H9 (cell line): ENCODE results near the gene SSRP1. TPM values are rescaled to one million over a fixed set of nuclear protein-coding genes. Genes with fewer than 3 reads are reported as not detected.

Source experiments
- DNase-seq: peaks from one replicate; pipeline ENCODE4 v3.0.0-alpha.2; 2017
- H2AFZ ChIP-seq: one replicate; pipeline ENCODE4 v1.6.1; 2013; ENCODE audit warnings: mild to moderate bottlenecking, low read length, control low read depth, moderate library complexity
- H2AK5ac ChIP-seq: 2 replicates; pipeline ENCODE4 v1.6.1; 2013; ENCODE audit warnings: low read length, control low read depth, mixed read lengths; ENCODE audit not compliant: insufficient read length
- H2BK120ac ChIP-seq: one replicate; pipeline ENCODE4 v1.6.1; 2013; ENCODE audit warnings: low read depth, mild to moderate bottlenecking, low read length, control low read depth, inconsistent platforms; ENCODE audit not compliant: poor library complexity, severe bottlenecking
- H2BK12ac ChIP-seq: 2 replicates; pipeline ENCODE4 v1.6.1; 2013; ENCODE audit warnings: low read length, control low read depth, mixed read lengths, low read depth; ENCODE audit not compliant: insufficient read length
- H2BK15ac ChIP-seq: 2 replicates; pipeline ENCODE4 v1.6.1; 2013; ENCODE audit warnings: low read depth, low read length, control low read depth
- H2BK20ac ChIP-seq: one replicate; pipeline ENCODE4 v1.6.1; 2013; ENCODE audit warnings: low read depth, mild to moderate bottlenecking, low read length, control low read depth, inconsistent platforms; ENCODE audit not compliant: poor library complexity, severe bottlenecking
- H2BK5ac ChIP-seq: 2 replicates; pipeline ENCODE4 v1.6.1; 2013; ENCODE audit warnings: low read length, control low read depth, mixed read lengths; ENCODE audit not compliant: insufficient read length
- H3K14ac ChIP-seq: 2 replicates; pipeline ENCODE4 v1.6.1; 2013; ENCODE audit warnings: low read length, control low read depth; ENCODE audit not compliant: insufficient read depth
- H3K18ac ChIP-seq: 2 replicates; pipeline ENCODE4 v1.6.1; 2013; ENCODE audit warnings: low read depth, mild to moderate bottlenecking, mixed read lengths, low read length, control low read depth; ENCODE audit not compliant: insufficient read length
- H3K23ac ChIP-seq: 2 replicates; pipeline ENCODE4 v1.6.1; 2013; ENCODE audit warnings: low read length, control low read depth, mixed read lengths, low read depth; ENCODE audit not compliant: insufficient read length
- H3K23me2 ChIP-seq: 2 replicates; pipeline ENCODE4 v1.6.1; 2013; ENCODE audit warnings: low read depth, mild to moderate bottlenecking, mixed read lengths, low read length, control low read depth; ENCODE audit not compliant: insufficient read length, poor library complexity, severe bottlenecking
- H3K27ac ChIP-seq: 2 replicates; pipeline ENCODE4 v1.5.1; 2013; ENCODE audit warnings: low read length, control low read depth, mixed read lengths, low read depth; ENCODE audit not compliant: insufficient read length
- H3K27me3 ChIP-seq: 2 replicates; pipeline ENCODE4 v1.6.1; 2013; ENCODE audit warnings: low read length, control low read depth, inconsistent platforms; ENCODE audit not compliant: insufficient read depth
- H3K4ac ChIP-seq: 2 replicates; pipeline ENCODE4 v1.6.1; 2013; ENCODE audit warnings: low read depth, mild to moderate bottlenecking, control low read depth, inconsistent platforms, low read length, moderate library complexity
- H3K4me1 ChIP-seq: 2 replicates; pipeline ENCODE4 v1.6.1; 2013; ENCODE audit warnings: low read length, control low read depth, inconsistent platforms; ENCODE audit not compliant: insufficient read depth
- H3K4me2 ChIP-seq: 2 replicates; pipeline ENCODE4 v1.6.1; 2013; ENCODE audit warnings: low read length, control low read depth, mixed read lengths; ENCODE audit not compliant: insufficient read length, insufficient read depth
- H3K56ac ChIP-seq: 2 replicates; pipeline ENCODE4 v1.6.1; 2013; ENCODE audit warnings: low read depth, mild to moderate bottlenecking, mixed read lengths, low read length, control low read depth; ENCODE audit not compliant: insufficient read length
- H3K79me1 ChIP-seq: 2 replicates; pipeline ENCODE4 v1.6.1; 2013; ENCODE audit warnings: low read depth, mild to moderate bottlenecking, moderate library complexity, low read length, control low read depth, inconsistent platforms; ENCODE audit not compliant: insufficient read depth, poor library complexity, severe bottlenecking
- H3K79me2 ChIP-seq: 2 replicates; pipeline ENCODE4 v1.6.1; 2013; ENCODE audit warnings: low read length, control low read depth, inconsistent platforms; ENCODE audit not compliant: insufficient read depth
- H3K9ac ChIP-seq: 2 replicates; pipeline ENCODE4 v1.6.1; 2013; ENCODE audit warnings: low read length, control low read depth, mixed read lengths; ENCODE audit not compliant: insufficient read length; ENCODE audit errors: extremely low read depth
- H3K9me3 ChIP-seq: one replicate; pipeline ENCODE4 v1.6.1; 2013; ENCODE audit warnings: low read depth, low read length, inconsistent platforms; ENCODE audit not compliant: control insufficient read depth
- H3T11ph ChIP-seq: one replicate; pipeline ENCODE4 v1.6.1; 2013; ENCODE audit warnings: mild to moderate bottlenecking, low read length, control low read depth, inconsistent platforms
- H4K20me1 ChIP-seq: one replicate; pipeline ENCODE4 v1.6.1; 2013; ENCODE audit not compliant: control insufficient read depth, insufficient read length, insufficient read depth
- H4K5ac ChIP-seq: 2 replicates; pipeline ENCODE4 v1.6.1; 2013; ENCODE audit warnings: low read depth, mild to moderate bottlenecking, mixed read lengths, low read length, control low read depth; ENCODE audit not compliant: insufficient read length
- H4K8ac ChIP-seq: replicated peaks from 2 replicates; pipeline ENCODE4 v1.6.1; 2013; ENCODE audit warnings: low read length, control low read depth, mixed read lengths, low read depth; ENCODE audit not compliant: insufficient read length
- H4K91ac ChIP-seq: 2 replicates; pipeline ENCODE4 v1.6.1; 2013; ENCODE audit warnings: low read depth, mild to moderate bottlenecking, moderate library complexity, mixed read lengths, low read length, control low read depth; ENCODE audit not compliant: insufficient read length
- H3K27ac Mint-ChIP-seq, 3 experiments: 2 replicates in 2 of 3; 3 replicates in 1 of 3; pipeline ENCODE4 v1.8.0; 2020 to 2021; ENCODE audit warnings: mixed read lengths in 3 of 3, mild to moderate bottlenecking in 1 of 3, moderate library complexity in 1 of 3
- H3K27me3 Mint-ChIP-seq: 2 replicates; pipeline ENCODE4 v1.8.0; 2021; ENCODE audit warnings: low read depth, mild to moderate bottlenecking, moderate library complexity, mixed read lengths
- H3K36me3 Mint-ChIP-seq, 3 experiments: 2 replicates in 2 of 3; 3 replicates in 1 of 3; pipeline ENCODE4 v1.8.0; 2020 to 2021; ENCODE audit warnings: low read depth in 3 of 3, mixed read lengths in 3 of 3; ENCODE audit not compliant: insufficient read depth in 1 of 3
- H3K4me1 Mint-ChIP-seq, 2 experiments: 2 replicates each; pipeline ENCODE4 v1.8.0; 2020; ENCODE audit warnings: mixed read lengths in 2 of 2
- H3K4me3 Mint-ChIP-seq, 2 experiments: 2 replicates in 1 of 2; 3 replicates in 1 of 2; pipeline ENCODE4 v1.8.0; 2020 to 2021; ENCODE audit warnings: mild to moderate bottlenecking in 2 of 2, mixed read lengths in 2 of 2, moderate library complexity in 1 of 2
- H3K9me3 Mint-ChIP-seq, 2 experiments: 2 replicates in 1 of 2; 3 replicates in 1 of 2; pipeline ENCODE4 v1.8.0; 2020; ENCODE audit warnings: mild to moderate bottlenecking in 2 of 2, mixed read lengths in 2 of 2, moderate library complexity in 1 of 2
- WGBS: extraction: QIAGEN DNeasy Blood & Tissue Kit; methylation state at CpG from one replicate; pipeline ENCODE4 v1.1.7; 2013; ENCODE audit warnings: missing lambda C conversion rate, low lambda C conversion rate, mixed read lengths; ENCODE audit not compliant: insufficient read length; ENCODE audit errors: extremely low coverage; 5-methylcytosine and 5-hydroxymethylcytosine counted together
- total RNA-seq: library from RNA; stranded (reverse); gene quantifications from 2 replicates; pipeline ENCODE4 v1.2.1, GENCODE V29; 2021
- TF ChIP-seq, protein P1 (sequence below): fragments of 200-600 bp; sonication (generic); conservative IDR thresholded peaks from 3 replicates; pipeline ENCODE4 v1.8.0; 2021; ENCODE audit warnings: antibody characterized with exemption, mild to moderate bottlenecking

SSRP1 gene
- total RNA-seq, 1 experiment from 2014 or later = 202 TPM

DNA sequence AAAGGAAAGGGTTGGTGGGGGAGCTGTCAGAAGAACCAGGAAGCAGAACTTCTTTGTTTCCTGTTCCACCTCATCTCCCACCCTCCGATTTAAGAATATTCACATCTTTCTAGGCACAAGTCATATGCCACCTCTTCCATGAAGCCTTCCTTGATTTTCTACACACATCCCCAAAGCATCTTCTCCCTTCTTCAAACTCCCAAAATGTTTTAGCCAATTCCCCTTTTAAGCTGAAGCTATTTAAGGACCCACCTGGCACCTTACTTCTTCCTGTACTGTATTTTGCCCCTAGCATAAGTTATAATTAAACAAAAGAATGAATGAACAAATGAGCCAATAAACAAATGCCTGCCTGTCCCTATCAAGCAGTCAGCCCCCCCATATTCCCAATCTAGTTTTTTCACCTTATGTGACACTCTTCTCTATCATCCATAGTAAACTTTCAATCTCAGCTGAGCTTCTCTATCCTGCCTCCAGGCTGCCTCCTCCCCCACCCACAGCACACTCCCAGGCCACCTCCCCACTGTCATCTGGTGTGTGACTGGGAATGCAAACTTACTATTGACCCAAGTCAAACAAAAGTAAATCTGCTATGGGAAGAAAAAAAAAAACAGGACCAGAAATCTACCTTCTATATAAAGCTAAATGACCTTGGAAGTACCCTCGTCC lies 14.8 kb downstream of the SSRP1 start:
- Histone ChIP-seq H3K9ac (no peak overlapping the region), H3K23ac (no peak overlapping the region), H3K27ac (no peak overlapping the region), H4K5ac (no peak overlapping the region), H2BK15ac (no peak overlapping the region), H3K18ac (no peak overlapping the region), H3K9me3 (no peaks in the 10 kb centered on the region), H3K56ac (no peak overlapping the region), H3K23me2 (peaks cover 13% of the 10 kb centered on the region), H4K8ac (no peak overlapping the region), H2BK20ac (no peak overlapping the region), H2AFZ (no peak overlapping the region), H3T11ph (no peak overlapping the region), H3K14ac (no peak overlapping the region), H4K91ac (no peak overlapping the region), H3K79me1 (peaks cover 19% of the 10 kb centered on the region), H2BK120ac (no peak overlapping the region), H2AK5ac (no peak overlapping the region), H2BK12ac (no peak overlapping the region), H3K4ac (no peak overlapping the region), H3K79me2 (peaks cover 11% of the 10 kb centered on the region), H2BK5ac (no peak overlapping the region), H3K4me2 (no peak overlapping the region), H3K27me3 (no peaks in the 10 kb centered on the region), H3K4me1 (peaks cover 19% of the 10 kb centered on the region; the same call in 1 of the 2 replicates), H4K20me1 (no peaks in the 10 kb centered on the region)
- Mint-ChIP-seq H3K4me3 (no peak overlapping the region), H3K27me3 (peaks cover 1% of the 10 kb centered on the region; the same call in 1 of the 2 replicates), H3K36me3 (peaks cover 19 to 31% (median 22%) of the 10 kb centered on the region in 3 experiments), H3K27ac (0 out of 7 replicates have a peak overlapping the region, but pooled peaks of 1 of the 3 experiments have one; percentile 63), H3K9me3 (no peaks in the 10 kb centered on the region; a peak in 1 of 5 replicates), H3K4me1 (peaks cover 36 to 37% of the 10 kb centered on the region in 2 experiments)
- no peak for DNase-seq
- TF ChIP-seq, protein P1, sequence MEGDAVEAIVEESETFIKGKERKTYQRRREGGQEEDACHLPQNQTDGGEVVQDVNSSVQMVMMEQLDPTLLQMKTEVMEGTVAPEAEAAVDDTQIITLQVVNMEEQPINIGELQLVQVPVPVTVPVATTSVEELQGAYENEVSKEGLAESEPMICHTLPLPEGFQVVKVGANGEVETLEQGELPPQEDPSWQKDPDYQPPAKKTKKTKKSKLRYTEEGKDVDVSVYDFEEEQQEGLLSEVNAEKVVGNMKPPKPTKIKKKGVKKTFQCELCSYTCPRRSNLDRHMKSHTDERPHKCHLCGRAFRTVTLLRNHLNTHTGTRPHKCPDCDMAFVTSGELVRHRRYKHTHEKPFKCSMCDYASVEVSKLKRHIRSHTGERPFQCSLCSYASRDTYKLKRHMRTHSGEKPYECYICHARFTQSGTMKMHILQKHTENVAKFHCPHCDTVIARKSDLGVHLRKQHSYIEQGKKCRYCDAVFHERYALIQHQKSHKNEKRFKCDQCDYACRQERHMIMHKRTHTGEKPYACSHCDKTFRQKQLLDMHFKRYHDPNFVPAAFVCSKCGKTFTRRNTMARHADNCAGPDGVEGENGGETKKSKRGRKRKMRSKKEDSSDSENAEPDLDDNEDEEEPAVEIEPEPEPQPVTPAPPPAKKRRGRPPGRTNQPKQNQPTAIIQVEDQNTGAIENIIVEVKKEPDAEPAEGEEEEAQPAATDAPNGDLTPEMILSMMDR = no peak
- WGBS = no CpG with 5 or more reads among the region's 2 CpGs
